Neural progenitor cell (in vitro differentiated cells): Measurements from ENCODE around the gene N4BP2. TPM values are rescaled to one million over a fixed set of nuclear protein-coding genes. Genes with fewer than 3 reads are reported as not detected.
"Not testable (repeated sequence)": the region's sequence is repeated elsewhere in the genome, so short reads cannot be mapped to it uniquely, and the experiment has no call there.

Experiments
- DNase-seq: peaks from one replicate; pipeline ENCODE4 v3.0.0-alpha.2; 2016; ENCODE audit warnings: low spot score
- H2AFZ ChIP-seq: fragments of 200-600 bp; sonication (generic); replicated peaks from 2 replicates; pipeline ENCODE4 v1.6.1; 2016; ENCODE audit warnings: antibody characterized with exemption
- H3F3A ChIP-seq: fragments of 200-600 bp; sonication (generic); 2 replicates; pipeline ENCODE4 v1.6.1; 2016; ENCODE audit warnings: antibody characterized with exemption, low read depth
- H3K27ac ChIP-seq: fragments of 200-600 bp; sonication (generic); 2 replicates; pipeline ENCODE4 v1.5.1; 2016; ENCODE audit warnings: mild to moderate bottlenecking
- H3K27me3 ChIP-seq: fragments of 200-600 bp; sonication (generic); 2 replicates; pipeline ENCODE4 v1.6.1; 2016; ENCODE audit warnings: mild to moderate bottlenecking, moderate library complexity
- H3K36me3 ChIP-seq: fragments of 200-600 bp; sonication (generic); 2 replicates; pipeline ENCODE4 v1.5.1; 2016
- H3K4me1 ChIP-seq: fragments of 200-600 bp; sonication (generic); 2 replicates; pipeline ENCODE4 v1.6.1; 2016; ENCODE audit warnings: mixed run types
- H3K4me2 ChIP-seq: fragments of 200-600 bp; sonication (generic); 2 replicates; pipeline ENCODE4 v1.6.1; 2016
- H3K4me3 ChIP-seq: fragments of 200-600 bp; sonication (generic); 2 replicates; pipeline ENCODE4 v1.5.1; 2016
- H3K79me2 ChIP-seq: fragments of 200-600 bp; sonication (generic); 2 replicates; pipeline ENCODE4 v1.6.1; 2016; ENCODE audit warnings: low read depth
- H3K9ac ChIP-seq: fragments of 200-600 bp; sonication (generic); 2 replicates; pipeline ENCODE4 v1.6.1; 2016
- H3K9me3 ChIP-seq: fragments of 200-600 bp; sonication (generic); 2 replicates; pipeline ENCODE4 v1.5.1; 2016; ENCODE audit warnings: low read depth
- H4K20me1 ChIP-seq: fragments of 200-600 bp; sonication (generic); 2 replicates; pipeline ENCODE4 v1.6.1; 2016; ENCODE audit warnings: low read depth
- H3K27ac Mint-ChIP-seq: 3 replicates; pipeline ENCODE4 v1.8.0; 2021; ENCODE audit warnings: mixed read lengths
- H3K27me3 Mint-ChIP-seq: 2 replicates; pipeline ENCODE4 v1.8.0; 2022; ENCODE audit warnings: low read depth, mild to moderate bottlenecking, inconsistent platforms, moderate library complexity, mixed read lengths; ENCODE audit not compliant: insufficient read depth
- H3K36me3 Mint-ChIP-seq: 3 replicates; pipeline ENCODE4 v1.8.0; 2021; ENCODE audit warnings: mixed read lengths
- H3K4me1 Mint-ChIP-seq: 3 replicates; pipeline ENCODE4 v1.8.0; 2021; ENCODE audit warnings: mixed read lengths
- H3K4me3 Mint-ChIP-seq: 3 replicates; pipeline ENCODE4 v1.8.0; 2021; ENCODE audit warnings: mild to moderate bottlenecking, moderate library complexity, mixed read lengths
- H3K9me3 Mint-ChIP-seq: 3 replicates; pipeline ENCODE4 v1.8.0; 2020; ENCODE audit warnings: mixed read lengths
- EZH2 ChIP-seq: fragments of 200-600 bp; sonication (generic); IDR thresholded peaks from 2 replicates; pipeline ENCODE4 v1.6.1; 2017; ENCODE audit warnings: antibody characterized with exemption, mild to moderate bottlenecking, moderate library complexity
- EZH2phosphoT487 ChIP-seq: fragments of 200-600 bp; sonication (generic); IDR thresholded peaks from 2 replicates; pipeline ENCODE4 v1.6.1; 2017; ENCODE audit warnings: antibody characterized with exemption
- total RNA-seq: library from RNA; depleted of rRNA; stranded (reverse); fragments of >200 nt; gene quantifications from 2 replicates; pipeline ENCODE4 v1.2.3, GENCODE V29; 2015; ENCODE audit warnings: low replicate concordance
- TF ChIP-seq, protein P1 (sequence below): fragments of 200-600 bp; sonication (generic); IDR thresholded peaks from 2 replicates; pipeline ENCODE4 v1.5.1; 2017; ENCODE audit warnings: antibody characterized with exemption, mild to moderate bottlenecking

The N4BP2 gene
- total RNA-seq, 1 donor from 2014 or later = 80.9 TPM

DNA sequence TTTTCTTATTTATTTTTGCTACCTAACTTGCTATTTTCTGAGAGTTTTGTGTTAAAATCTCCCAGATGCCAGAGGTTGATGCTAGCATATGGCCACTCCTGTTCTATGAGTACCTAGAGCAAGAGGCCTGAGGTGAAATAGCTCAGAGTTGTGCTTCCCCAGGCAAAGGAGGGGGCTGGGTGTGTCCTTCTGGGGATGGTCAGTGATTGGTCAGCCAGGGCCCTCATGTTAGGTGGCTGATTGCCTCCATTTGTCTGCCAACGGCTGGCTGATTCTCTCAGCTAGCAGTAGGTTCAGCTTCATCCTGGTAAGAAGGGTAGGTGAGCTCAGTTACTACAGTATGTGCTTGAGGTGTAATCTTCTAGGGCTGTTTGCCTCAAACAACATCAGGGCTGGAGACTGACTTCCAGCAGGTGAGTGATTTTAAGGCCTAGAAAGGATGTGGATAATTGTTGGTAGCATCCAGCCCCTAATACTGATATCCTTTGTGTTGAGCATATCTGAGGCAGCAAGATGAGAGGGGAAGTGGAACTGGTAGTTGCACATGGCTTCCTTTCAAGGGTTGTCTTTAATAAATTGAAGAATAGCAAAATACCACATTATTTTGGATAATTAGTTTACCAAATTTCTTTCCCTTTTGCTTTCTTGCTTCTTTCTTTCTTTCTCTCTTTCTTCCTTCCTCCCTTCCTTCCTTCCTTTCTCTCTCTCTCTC is 77.7 kb downstream of the N4BP2 start:
- no peak overlapping the region for H2AFZ ChIP-seq
- H3K27ac Mint-ChIP-seq = no peak overlapping the region
- peaks cover 40% of the 10 kb centered on the region for H3K36me3 Mint-ChIP-seq

DNA sequence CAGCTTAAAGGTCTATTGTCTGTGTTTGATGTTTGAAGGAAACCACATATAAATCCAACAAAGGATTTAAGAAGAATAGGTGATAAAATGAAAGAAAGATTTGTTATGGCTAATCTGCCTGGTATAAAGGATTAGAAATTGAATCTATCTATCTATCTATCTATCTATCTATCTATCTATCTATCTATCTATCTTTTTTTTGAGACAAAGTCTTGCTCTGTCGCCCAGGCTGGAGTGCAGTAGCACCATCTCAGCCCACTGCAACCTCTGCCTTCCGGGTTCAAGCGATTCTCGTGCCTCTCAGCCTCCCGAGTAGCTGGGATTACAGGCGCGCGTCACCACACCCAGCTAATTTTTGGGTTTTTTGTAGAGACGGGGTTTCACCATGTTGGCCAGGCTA is 79.6 kb downstream of the N4BP2 start:
- H3K4me1 ChIP-seq, H3K27ac Mint-ChIP-seq, H3K27me3 ChIP-seq, H3K4me3 ChIP-seq, H3K27me3 Mint-ChIP-seq, H3K4me2 ChIP-seq, DNase-seq, H3K4me3 Mint-ChIP-seq, H3K9ac ChIP-seq, H3K4me1 Mint-ChIP-seq, H3K9me3 ChIP-seq, H2AFZ ChIP-seq, H3F3A ChIP-seq, H3K27ac ChIP-seq, H4K20me1 ChIP-seq: not testable (repeated sequence)
- Histone ChIP-seq H3K36me3 (peaks cover 27% of the 10 kb centered on the region), H3K79me2 (peaks cover 12% of the 10 kb centered on the region)
- peaks cover 44% of the 10 kb centered on the region for H3K36me3 Mint-ChIP-seq
- H3K9me3 Mint-ChIP-seq = peaks cover 11% of the 10 kb centered on the region

More for the DNA sequence above, 77.7 kb downstream of the N4BP2 start:
- no peaks in the 10 kb centered on the region for H3K4me1 ChIP-seq
- H3F3A ChIP-seq = no peaks in the 10 kb centered on the region
- Mint-ChIP-seq H3K27me3 (no peaks in the 10 kb centered on the region), H3K9me3 (peaks cover 7% of the 10 kb centered on the region), H3K4me3 (no peak overlapping the region), H3K4me1 (no peaks in the 10 kb centered on the region)
- peaks cover 12% of the 10 kb centered on the region for H3K79me2 ChIP-seq
- H3K9me3 ChIP-seq = no peaks in the 10 kb centered on the region
- H4K20me1 ChIP-seq = no peaks in the 10 kb centered on the region
- no peak overlapping the region for H3K4me2 ChIP-seq
- no peaks in the 10 kb centered on the region for H3K27me3 ChIP-seq
- no peak overlapping the region for H3K27ac ChIP-seq
- H3K36me3 ChIP-seq = peaks cover 32% of the 10 kb centered on the region
- no peak overlapping the region for H3K9ac ChIP-seq
- no peak overlapping the region for H3K4me3 ChIP-seq
- no peak for DNase-seq
- TF ChIP-seq, protein P1, sequence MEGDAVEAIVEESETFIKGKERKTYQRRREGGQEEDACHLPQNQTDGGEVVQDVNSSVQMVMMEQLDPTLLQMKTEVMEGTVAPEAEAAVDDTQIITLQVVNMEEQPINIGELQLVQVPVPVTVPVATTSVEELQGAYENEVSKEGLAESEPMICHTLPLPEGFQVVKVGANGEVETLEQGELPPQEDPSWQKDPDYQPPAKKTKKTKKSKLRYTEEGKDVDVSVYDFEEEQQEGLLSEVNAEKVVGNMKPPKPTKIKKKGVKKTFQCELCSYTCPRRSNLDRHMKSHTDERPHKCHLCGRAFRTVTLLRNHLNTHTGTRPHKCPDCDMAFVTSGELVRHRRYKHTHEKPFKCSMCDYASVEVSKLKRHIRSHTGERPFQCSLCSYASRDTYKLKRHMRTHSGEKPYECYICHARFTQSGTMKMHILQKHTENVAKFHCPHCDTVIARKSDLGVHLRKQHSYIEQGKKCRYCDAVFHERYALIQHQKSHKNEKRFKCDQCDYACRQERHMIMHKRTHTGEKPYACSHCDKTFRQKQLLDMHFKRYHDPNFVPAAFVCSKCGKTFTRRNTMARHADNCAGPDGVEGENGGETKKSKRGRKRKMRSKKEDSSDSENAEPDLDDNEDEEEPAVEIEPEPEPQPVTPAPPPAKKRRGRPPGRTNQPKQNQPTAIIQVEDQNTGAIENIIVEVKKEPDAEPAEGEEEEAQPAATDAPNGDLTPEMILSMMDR = no peak
- no peak for TF ChIP-seq EZH2
- TF ChIP-seq EZH2phosphoT487 = no peak

DNA sequence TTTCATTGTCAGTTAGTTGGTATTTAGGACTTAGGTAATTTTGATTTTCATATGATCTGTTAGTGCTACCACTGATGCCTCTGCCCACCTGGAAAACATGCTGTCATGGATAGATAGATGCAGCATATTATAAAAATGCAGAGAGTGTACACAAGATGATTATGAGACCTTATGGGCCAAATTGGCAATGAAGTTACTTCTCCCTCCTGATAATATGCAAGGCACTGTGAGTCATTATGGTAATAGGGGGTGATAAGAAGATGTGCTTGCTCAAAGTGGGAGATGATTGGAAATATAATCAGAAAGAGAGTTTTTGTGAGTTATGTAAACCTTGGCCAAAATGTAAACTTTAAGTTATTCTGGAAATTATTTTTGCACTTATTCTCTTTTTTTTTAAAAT is 83.5 kb downstream of the N4BP2 start:
- Mint-ChIP-seq H3K27me3 (no peaks in the 10 kb centered on the region), H3K4me3 (no peak overlapping the region), H3K4me1 (peaks cover 2% of the 10 kb centered on the region), H3K36me3 (peaks cover 69% of the 10 kb centered on the region), H3K9me3 (peaks cover 18% of the 10 kb centered on the region), H3K27ac (peak overlapping the region; percentile 22)
- H3K9ac ChIP-seq = no peak overlapping the region
- H2AFZ ChIP-seq = no peak overlapping the region
- TF ChIP-seq EZH2phosphoT487 = no peak
- TF ChIP-seq, protein P1 = no peak
- no peak for TF ChIP-seq EZH2
- no peaks in the 10 kb centered on the region for H3K27me3 ChIP-seq
- H3K4me3 ChIP-seq = no peak overlapping the region
- no peaks in the 10 kb centered on the region for H3K4me1 ChIP-seq
- H3K79me2 ChIP-seq = peaks cover 12% of the 10 kb centered on the region
- H3F3A ChIP-seq = no peaks in the 10 kb centered on the region
- peaks cover 42% of the 10 kb centered on the region for H3K36me3 ChIP-seq
- no peak overlapping the region for H3K4me2 ChIP-seq
- H3K9me3 ChIP-seq = no peaks in the 10 kb centered on the region
- DNase-seq = no peak
- H3K27ac ChIP-seq = no peak overlapping the region
- H4K20me1 ChIP-seq = no peaks in the 10 kb centered on the region

DNA sequence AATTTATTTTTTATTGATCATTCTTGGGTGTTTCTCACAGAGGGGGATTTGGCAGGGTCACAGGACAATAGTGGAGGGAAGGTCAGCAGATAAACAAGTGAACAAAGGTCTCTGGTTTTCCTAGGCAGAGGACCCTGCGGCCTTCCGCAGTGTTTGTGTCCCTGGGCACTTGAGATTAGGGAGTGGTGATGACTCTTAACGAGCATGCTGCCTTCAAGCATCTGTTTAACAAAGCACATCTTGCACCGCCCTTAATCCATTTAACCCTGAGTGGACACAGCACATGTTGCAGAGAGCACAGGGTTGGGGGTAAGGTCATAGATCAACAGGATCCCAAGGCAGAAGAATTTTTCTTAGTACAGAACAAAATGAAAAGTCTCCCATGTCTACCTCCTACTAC is 83.9 kb downstream of the N4BP2 start:
- not testable (repeated sequence) for H3K4me1 ChIP-seq, H3K4me2 ChIP-seq, H3K27me3 Mint-ChIP-seq, H3K9me3 ChIP-seq, H3K27ac Mint-ChIP-seq, H3F3A ChIP-seq, DNase-seq, H3K27me3 ChIP-seq, H3K4me1 Mint-ChIP-seq, H4K20me1 ChIP-seq, H3K4me3 Mint-ChIP-seq, H3K27ac ChIP-seq, H2AFZ ChIP-seq, H3K9ac ChIP-seq, H3K4me3 ChIP-seq
- H3K36me3 ChIP-seq = peaks cover 46% of the 10 kb centered on the region
- peaks cover 12% of the 10 kb centered on the region for H3K79me2 ChIP-seq
- Mint-ChIP-seq H3K9me3 (peaks cover 18% of the 10 kb centered on the region), H3K36me3 (peaks cover 69% of the 10 kb centered on the region)
